ENCODE data around the gene MUC13.

MUC13 gene

DNA sequence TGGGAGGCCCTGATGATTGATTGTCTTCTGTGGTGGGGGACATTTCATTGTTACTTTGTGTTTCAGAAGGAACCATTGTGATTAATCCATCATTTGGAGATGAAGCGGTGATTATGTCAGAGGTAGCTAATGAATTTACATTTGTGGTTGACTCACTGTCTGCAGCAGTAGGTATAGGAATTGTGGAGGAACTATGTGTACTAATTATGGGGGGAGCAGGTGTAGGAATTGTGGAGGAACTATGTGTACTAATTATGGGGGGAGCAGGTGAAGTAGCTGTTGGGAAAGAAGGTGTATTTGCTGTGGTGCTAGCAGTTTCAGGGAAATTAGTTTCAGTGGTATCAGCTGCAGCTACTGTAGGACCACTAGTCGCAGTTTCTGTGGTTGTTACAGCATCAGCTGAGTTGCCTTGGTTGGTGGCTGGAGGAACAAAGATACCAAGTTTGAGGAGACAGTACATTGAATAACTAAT, 6.9 kb downstream of the MUC13 start:
- ATAC-seq: peak; percentile 78
- no peak overlapping the region for H3K27ac Mint-ChIP-seq
- peaks cover 15% of the 10 kb centered on the region for H3K4me1 Mint-ChIP-seq
- no peaks in the 10 kb centered on the region for H3K9me3 Mint-ChIP-seq
- H3K27me3 Mint-ChIP-seq: peaks cover 29% of the 10 kb centered on the region
- H3K4me3 Mint-ChIP-seq: no peak overlapping the region
- DNase-seq: peak in 1 of 2 donors; percentile 24

DNA sequence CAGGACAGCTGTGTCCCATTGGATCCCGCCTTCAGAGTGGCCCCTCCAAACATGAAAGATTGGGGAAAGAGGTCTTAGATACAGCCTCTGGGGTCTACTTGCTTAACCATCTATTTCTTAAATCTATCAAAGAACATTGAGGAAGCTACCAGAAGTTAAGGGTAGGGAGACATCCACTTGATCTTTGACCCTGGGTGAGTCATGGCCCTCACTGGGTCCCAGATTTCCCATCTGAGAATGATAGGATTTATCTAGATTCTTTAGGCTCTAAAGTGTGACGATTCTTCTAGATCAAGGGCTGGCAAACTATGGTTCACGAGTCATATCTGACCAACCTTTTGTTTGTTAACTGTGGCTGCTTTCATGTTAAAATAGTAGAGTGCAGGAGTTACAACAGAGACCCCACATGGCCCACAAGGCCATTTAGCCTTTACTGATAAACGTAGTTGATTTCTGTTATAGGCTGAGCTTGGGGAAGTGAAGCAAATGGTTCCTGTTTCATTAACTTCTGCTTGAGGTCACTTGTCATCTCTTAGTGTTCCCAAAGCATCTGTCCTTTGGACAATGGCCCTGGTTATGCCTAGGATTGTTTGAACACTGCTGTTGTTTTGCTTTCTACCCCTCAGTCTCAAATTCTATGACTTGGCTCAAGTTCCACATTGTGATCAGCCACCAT, 8.0 kb downstream of the MUC13 start:
- Mint-ChIP-seq H3K9me3 (no peaks in the 10 kb centered on the region), H3K4me3 (no peak overlapping the region), H3K4me1 (peaks cover 12% of the 10 kb centered on the region), H3K27ac (no peak overlapping the region), H3K27me3 (peaks cover 26% of the 10 kb centered on the region)
- no peak for DNase-seq
- no peak for ATAC-seq

DNA sequence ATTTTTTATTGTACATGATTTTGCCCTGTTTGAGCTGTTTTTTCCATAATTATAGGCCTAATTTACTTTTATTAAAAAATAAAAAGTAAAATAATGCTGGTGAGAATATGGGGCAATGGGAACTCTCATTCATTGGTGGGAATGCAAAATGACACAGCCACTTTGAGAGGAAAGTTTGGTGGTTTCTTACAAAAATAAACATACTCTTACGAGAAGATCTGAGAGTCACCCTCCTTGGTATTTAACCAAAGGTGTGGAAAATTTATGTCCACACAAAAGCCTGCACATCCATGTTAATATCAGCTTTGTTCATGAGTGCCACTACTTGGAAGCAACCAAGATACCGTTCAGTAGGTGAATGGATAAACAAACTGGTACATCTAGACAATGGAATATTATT, 9.8 kb downstream of the MUC13 start:
- ATAC-seq: no peak

DNA sequence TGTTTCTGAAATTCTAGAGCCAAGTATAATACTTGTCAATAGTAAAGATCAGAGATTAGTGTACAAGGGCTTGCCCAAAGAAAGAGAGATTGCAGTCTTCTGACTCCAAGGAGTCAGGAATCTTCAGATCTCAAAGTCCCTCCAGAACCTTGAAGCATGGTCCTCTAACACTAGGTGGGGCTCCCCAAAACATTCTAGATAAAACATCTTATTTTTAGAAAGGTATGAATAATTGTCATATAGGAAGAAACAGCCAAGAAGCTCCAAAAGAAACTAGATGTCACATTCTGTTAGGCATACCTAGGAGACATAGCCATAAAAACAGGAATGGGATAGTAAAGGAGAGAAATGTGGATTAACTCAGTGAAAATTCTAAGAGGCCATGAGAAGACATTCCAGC, 10.7 kb downstream of the MUC13 start:
- Mint-ChIP-seq H3K4me1 (peaks cover 12% of the 10 kb centered on the region), H3K27ac (no peak overlapping the region), H3K27me3 (peaks cover 20% of the 10 kb centered on the region), H3K9me3 (no peaks in the 10 kb centered on the region), H3K4me3 (no peak overlapping the region)
- DNase-seq (no peak), ATAC-seq (no peak)

More for the DNA sequence above, 9.8 kb downstream of the MUC13 start:
- H3K9me3 Mint-ChIP-seq: no peaks in the 10 kb centered on the region
- H3K27me3 Mint-ChIP-seq: peaks cover 19% of the 10 kb centered on the region
- H3K27ac Mint-ChIP-seq: no peak overlapping the region
- H3K4me3 Mint-ChIP-seq: no peak overlapping the region
- peaks cover 12% of the 10 kb centered on the region for H3K4me1 Mint-ChIP-seq
- DNase-seq: no peak

DNA sequence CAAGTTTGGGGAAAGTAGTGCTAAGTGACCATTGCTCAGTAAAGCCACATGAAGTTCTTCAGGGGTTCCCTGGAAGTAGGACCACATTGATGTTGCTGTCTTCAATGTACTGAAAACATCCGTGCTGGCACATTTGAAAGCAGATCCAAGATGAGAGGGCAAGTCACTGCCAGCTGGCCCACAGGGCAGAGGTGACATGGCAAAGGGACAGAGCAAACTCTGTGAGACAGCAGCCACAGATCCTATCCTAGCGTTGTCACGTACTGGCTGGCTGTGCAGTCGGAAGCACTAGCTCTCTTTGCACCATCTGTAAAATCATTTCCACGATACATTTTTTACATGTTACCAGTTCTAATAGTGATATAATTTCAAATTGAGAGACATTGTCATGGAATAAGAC, 13.8 kb downstream of the MUC13 start:
- Mint-ChIP-seq H3K27ac (no peak overlapping the region), H3K4me3 (no peak overlapping the region), H3K4me1 (no peaks in the 10 kb centered on the region), H3K9me3 (no peaks in the 10 kb centered on the region), H3K27me3 (peaks cover 40% of the 10 kb centered on the region)
- ATAC-seq (no peak), DNase-seq (no peak)

DNA sequence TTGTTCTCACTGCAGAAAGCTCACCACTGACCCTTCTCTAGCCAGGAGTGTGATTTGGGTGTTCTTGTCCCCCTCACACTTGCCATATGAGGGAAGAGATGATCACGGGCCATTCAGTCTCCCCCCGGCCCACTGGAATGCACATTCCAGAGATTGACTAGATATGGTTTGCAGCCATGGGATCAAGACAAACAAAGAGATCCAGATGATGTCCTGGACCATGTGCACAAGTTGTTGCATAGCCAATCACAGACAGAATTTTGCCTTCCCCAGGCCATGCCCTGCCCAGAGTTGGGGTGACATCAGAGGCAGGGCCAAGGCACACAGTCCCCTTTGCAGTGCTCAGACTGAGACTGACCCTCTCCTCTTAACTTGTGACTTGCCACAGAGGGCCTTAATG, 14.8 kb downstream of the MUC13 start:
- ATAC-seq (no peak), DNase-seq (no peak)
- Mint-ChIP-seq H3K27me3 (peaks cover 42% of the 10 kb centered on the region), H3K4me1 (no peaks in the 10 kb centered on the region), H3K4me3 (no peak overlapping the region), H3K9me3 (no peaks in the 10 kb centered on the region), H3K27ac (no peak overlapping the region)

DNA sequence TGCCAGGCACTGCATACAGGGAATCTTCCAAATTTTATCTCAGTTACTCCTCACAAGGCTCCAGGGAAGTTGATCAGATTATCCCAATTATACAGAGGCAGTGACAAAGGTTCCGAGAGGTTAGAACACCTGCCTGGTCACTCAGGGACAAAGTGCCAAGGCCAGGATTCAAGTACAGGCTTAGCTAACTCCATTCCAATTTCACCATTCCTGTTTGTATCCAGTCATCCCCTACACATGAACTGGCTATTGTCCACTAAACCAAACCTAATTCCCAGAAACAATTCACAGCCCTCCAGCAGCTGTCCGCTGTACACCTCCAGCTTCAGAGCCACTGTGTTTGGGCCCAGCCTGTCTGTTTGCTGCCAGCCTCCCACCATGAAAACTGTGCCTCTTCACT, 16.0 kb downstream of the MUC13 start:
- Mint-ChIP-seq H3K27ac (no peak overlapping the region), H3K4me3 (no peak overlapping the region), H3K27me3 (peaks cover 38% of the 10 kb centered on the region), H3K4me1 (no peaks in the 10 kb centered on the region), H3K9me3 (no peaks in the 10 kb centered on the region)
- ATAC-seq (no peak), DNase-seq (no peak)

DNA sequence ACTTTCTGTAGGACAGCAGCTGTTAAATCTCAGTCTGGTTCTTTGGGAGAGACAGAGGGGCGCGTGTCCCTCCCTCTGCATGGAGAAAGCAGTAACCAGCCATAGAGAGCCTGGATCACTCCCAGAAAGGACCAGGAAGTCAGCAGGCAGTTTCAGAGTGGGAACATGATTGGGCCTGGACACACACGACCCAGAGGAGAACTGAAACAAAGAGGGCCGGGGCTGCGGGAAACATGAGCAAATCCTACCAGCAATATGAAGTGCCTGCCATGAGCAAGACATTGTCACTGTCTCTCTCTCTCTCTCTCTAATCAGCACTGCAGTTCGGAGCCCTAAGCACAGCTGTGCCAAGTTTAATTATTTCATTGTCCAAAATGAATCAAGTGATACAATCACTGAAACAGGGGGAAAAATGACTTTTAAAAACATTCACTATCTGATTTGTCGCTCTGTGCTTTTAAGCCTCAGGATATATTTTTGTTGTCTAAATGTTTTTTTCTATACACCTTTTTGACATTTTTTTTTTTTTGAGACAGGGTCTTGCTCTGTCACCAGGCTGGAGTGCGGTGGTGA, 17.6 kb downstream of the MUC13 start:
- H3K4me1 Mint-ChIP-seq: no peaks in the 10 kb centered on the region
- no peak overlapping the region for H3K4me3 Mint-ChIP-seq
- H3K27ac Mint-ChIP-seq: no peak overlapping the region
- DNase-seq: no peak
- no peaks in the 10 kb centered on the region for H3K9me3 Mint-ChIP-seq
- peaks cover 38% of the 10 kb centered on the region for H3K27me3 Mint-ChIP-seq
- no peak for ATAC-seq

DNA sequence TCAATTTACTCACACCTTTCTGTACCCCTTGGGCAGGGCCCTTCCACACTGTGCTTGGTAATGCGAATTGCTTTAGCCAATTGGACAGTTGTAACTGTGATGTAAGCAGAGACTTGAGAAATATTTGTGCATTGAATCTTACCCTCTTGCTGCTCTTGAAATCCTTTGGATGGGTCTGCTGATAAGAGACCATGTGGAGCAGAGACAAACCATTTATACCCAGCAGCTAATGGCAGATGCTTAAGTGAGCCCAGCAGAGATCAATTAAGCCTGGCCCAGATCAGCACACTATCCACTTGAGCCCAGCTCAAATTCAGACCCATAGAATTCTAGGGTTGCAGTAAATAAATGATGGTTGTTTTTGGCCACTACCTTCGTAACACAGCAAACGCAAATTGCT, 19.3 kb downstream of the MUC13 start:
- H3K4me1 Mint-ChIP-seq: no peaks in the 10 kb centered on the region
- H3K27me3 Mint-ChIP-seq: peaks cover 38% of the 10 kb centered on the region
- no peaks in the 10 kb centered on the region for H3K9me3 Mint-ChIP-seq
- H3K4me3 Mint-ChIP-seq: no peak overlapping the region
- no peak for ATAC-seq
- no peak for DNase-seq
- no peak overlapping the region for H3K27ac Mint-ChIP-seq

DNA sequence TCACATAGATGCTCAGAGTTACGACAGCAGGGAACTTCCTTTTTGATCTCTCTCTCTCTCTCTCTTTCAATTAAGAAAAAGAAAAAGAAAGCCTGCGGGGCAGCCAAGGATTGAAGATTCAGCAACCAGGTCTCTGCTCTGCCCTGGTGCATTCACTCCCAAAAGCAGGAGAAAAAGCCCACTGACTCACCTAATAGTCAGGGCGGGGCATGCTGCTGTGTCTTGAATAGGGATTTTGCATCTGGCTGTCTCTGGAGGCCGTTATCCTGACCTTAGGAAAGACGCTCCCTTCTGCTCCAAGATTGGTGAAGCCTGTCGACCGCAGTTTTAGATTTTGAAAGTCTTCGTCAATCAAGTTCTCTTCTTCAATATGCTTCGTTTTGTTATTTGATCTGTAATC, 26.6 kb downstream of the MUC13 start:
- no peaks in the 10 kb centered on the region for H3K9me3 Mint-ChIP-seq
- peaks cover 9% of the 10 kb centered on the region for H3K27me3 Mint-ChIP-seq
- H3K27ac Mint-ChIP-seq: no peak overlapping the region
- H3K4me3 Mint-ChIP-seq: no peak overlapping the region
- DNase-seq (no peak), ATAC-seq (no peak)
- no peaks in the 10 kb centered on the region for H3K4me1 Mint-ChIP-seq

DNA sequence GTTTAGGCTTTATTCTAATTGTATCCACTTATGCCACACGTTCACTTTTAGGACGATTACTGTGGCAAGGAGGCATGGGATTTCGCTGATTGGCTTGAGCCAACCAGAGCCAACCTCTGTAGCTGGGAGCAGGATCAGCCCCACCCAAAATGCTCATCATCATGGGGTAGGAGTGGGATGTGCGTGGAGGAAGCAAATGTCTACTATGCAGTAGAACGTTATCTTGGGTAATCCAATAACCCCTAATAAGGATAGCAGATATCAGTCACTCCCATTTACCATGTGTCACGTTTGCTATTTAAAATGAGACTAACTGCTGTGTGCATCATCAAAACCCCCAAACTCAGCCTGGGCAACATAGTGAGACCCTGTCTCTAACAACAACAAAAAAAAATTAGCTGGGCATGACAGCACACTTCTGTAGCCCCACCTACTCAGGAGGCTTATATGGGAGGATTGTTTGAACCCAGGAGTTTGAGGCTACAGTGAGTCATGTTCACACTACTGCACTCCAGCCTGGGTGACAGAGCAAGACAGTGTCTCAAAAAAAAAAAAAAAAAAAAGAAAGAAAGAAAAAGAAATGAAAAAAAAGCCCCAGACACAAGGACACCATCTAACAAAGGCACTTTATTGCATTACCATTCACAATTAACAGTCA, 29.6 kb downstream of the MUC13 start:
- ATAC-seq (no peak), DNase-seq (no peak)
- H3K4me1 Mint-ChIP-seq: peaks cover 7% of the 10 kb centered on the region
- H3K4me3 Mint-ChIP-seq: no peak overlapping the region
- no peaks in the 10 kb centered on the region for H3K9me3 Mint-ChIP-seq
- no peak overlapping the region for H3K27ac Mint-ChIP-seq
- peaks cover 9% of the 10 kb centered on the region for H3K27me3 Mint-ChIP-seq

DNA sequence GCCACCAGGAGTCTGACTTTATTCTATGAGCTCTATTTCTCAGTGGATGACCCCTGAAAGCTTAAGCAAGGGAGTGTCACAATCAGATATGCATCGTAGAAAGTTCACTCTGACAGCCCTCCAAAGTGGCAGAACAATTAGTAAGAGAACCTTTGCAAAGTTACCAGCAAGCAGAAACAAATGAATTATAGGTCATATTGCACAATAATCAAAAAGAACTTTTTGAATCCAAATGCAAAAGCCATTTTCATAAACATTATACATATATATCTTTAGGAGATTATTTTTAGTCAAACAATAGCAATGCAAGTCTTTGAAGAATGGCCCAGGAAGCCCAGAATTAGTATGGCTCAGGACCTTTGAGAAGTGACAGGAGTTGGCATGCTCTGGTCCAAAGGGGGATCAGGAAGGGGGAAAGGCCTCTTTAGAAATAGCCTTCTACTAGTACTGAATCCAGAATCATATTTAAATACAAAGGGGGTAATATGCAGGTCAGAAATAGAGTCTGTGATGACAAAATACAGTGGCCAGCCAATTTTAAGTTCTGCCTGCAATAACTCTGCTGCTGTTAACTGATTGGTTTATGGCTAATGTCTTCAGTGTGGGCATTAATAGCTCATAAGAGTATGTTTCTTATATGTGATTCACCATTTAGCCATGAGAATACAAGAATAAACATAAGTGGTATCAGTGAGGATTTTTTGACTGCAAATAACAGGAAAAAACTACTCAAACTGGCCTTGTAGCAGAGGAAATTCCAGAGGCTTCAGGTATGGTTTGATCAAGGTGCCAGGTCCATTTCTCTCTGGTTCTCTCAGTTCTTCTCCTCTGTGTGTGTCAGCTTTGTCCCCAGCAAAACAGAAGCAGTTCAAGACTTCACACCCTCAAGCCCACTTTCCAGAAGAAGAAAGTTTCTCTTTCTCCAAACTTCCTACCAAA, 30.4 kb downstream of the MUC13 start:
- peaks cover 7% of the 10 kb centered on the region for H3K4me1 Mint-ChIP-seq
- peaks cover 9% of the 10 kb centered on the region for H3K27me3 Mint-ChIP-seq
- no peak overlapping the region for H3K4me3 Mint-ChIP-seq
- H3K27ac Mint-ChIP-seq: no peak overlapping the region
- ATAC-seq (no peak), DNase-seq (no peak)
- H3K9me3 Mint-ChIP-seq: no peaks in the 10 kb centered on the region

DNA sequence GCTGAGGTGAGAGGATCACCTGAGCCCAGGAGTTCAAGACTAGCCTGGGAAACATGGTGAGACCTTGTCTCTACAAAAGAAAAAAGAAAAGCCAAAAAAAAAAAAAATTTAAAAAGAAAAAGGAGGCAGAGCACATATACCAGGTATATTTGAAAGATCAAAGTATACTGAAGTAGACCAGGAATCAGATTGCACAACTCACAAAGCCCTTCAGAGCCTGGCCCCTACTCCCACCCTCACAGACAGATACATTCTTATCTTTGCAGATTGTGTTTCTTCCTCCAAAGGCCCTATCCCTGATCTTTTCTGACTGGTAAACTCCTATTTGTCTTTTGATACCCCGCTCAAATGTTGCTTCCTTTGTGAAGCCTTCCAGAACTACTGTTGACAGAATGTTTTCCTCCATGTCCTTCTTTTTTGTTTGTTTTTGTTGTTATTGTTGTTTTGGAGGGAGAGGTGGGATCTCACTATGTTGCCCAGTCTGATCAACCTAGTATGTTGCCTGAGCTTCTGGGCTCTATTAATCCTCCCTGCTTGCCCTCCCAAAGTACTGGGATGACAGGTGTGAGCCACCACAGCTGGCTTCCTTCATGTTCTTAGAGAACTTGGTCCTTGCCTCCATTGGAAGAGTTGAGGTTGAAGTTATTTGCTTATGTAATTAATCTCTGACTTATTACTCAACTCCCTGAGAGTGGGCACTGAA, 37.6 kb downstream of the MUC13 start:
- peaks cover 7% of the 10 kb centered on the region for H3K4me1 Mint-ChIP-seq
- no peak overlapping the region for H3K4me3 Mint-ChIP-seq
- no peaks in the 10 kb centered on the region for H3K27me3 Mint-ChIP-seq
- no peak for DNase-seq
- no peaks in the 10 kb centered on the region for H3K9me3 Mint-ChIP-seq
- no peak for ATAC-seq
- no peak overlapping the region for H3K27ac Mint-ChIP-seq

DNA sequence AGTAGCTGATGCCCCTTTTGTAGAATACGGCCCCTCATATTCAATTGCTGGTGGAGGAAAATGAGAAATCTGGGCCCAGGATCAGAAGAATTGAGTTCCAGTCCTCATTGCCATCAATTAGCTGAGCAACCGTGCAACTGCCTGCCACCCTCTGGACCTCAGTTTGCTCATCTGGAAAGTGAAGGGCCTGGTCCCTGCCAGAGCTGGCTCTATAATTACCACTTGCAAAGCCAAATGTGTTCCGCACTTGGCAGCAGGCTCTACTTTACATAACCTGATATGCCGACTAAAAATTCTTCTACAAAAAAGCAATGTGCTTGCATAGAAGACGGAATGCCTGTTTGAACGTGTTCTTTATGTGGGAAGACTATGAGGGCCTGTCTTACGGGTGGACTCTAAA, 38.8 kb downstream of the MUC13 start:
- DNase-seq: no peak
- Mint-ChIP-seq H3K27me3 (peaks cover 4% of the 10 kb centered on the region), H3K9me3 (no peaks in the 10 kb centered on the region), H3K4me3 (no peak overlapping the region), H3K27ac (no peak overlapping the region), H3K4me1 (peaks cover 4% of the 10 kb centered on the region)
- ATAC-seq: no peak

DNA sequence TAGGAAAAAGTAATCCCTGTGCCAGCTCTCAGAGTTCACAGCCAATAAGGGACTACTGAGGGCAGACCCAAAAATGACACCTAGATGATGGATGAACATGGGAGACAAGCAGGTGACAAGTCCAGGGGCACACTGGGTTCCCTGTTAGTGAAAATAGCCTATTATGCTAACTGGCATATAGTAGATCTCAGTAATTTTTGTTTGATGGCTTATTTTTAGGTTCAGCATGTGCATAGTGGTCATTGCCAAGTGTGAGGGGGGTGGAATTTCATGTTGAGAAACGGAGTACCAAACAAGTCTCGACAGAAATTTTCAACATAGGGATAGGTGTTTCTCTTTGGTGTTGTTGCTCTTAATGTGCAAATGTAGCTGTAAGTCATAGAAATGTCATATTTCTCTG, 41.0 kb downstream of the MUC13 start:
- no peak for ATAC-seq
- no peak overlapping the region for H3K4me3 Mint-ChIP-seq

More for the DNA sequence above, 41.0 kb downstream of the MUC13 start:
- Mint-ChIP-seq H3K27me3 (peaks cover 26% of the 10 kb centered on the region), H3K27ac (no peak overlapping the region), H3K4me1 (no peaks in the 10 kb centered on the region), H3K9me3 (no peaks in the 10 kb centered on the region)
- no peak for DNase-seq

All from stimulated activated naive CD8-positive, alpha-beta T cell treated with anti-CD3 and anti-CD28 coated beads, Interleukin-15, amount 100 ng/mL, for 72 hours (primary cell).